Thoracic aorta (tissue), 2 donors: ENCODE measurements around the gene EEFSEC. TPM values are rescaled to one million over a fixed set of nuclear protein-coding genes. Genes with fewer than 3 reads are reported as not detected.

Experiments used
- ATAC-seq: fragments of 150-250 bp; one replicate; pipeline ENCODE4 v1.8.0; 2017; ENCODE audit warnings: low read depth; ENCODE audit not compliant: insufficient number of reproducible peaks, low FRiP score
- DNase-seq: peaks from one replicate; pipeline ENCODE4 v3.0.0-alpha.2; 2020; ENCODE audit warnings: low spot score
- H3K27ac ChIP-seq, 2 donors: fragments of 200-600 bp; sonication (generic); 1 replicate in 1 of 2; 2 replicates in 1 of 2; pipeline ENCODE4 v1.5.1; 2016; ENCODE audit warnings: mild to moderate bottlenecking in 2 of 2, moderate library complexity in 2 of 2
- H3K27me3 ChIP-seq: fragments of 200-600 bp; sonication (generic); replicated peaks from 2 replicates; pipeline ENCODE4 v1.6.0; 2016; ENCODE audit warnings: mild to moderate bottlenecking; ENCODE audit not compliant: insufficient read depth
- H3K36me3 ChIP-seq: fragments of 200-600 bp; sonication (generic); one replicate; pipeline ENCODE4 v1.5.1; 2016
- H3K4me1 ChIP-seq, 2 donors: fragments of 200-600 bp; sonication (generic); 1 replicate in 1 of 2; 2 replicates in 1 of 2; pipeline versions ENCODE4 v1.5.1 to v1.6.0; 2016; ENCODE audit warnings: low read depth in 2 of 2, mild to moderate bottlenecking in 1 of 2; ENCODE audit not compliant: control insufficient read depth in 1 of 2
- H3K4me3 ChIP-seq: fragments of 200-600 bp; sonication (generic); 2 replicates; pipeline ENCODE4 v1.5.1; 2016; ENCODE audit warnings: mild to moderate bottlenecking
- H3K9me3 ChIP-seq: fragments of 200-600 bp; sonication (generic); 2 replicates; pipeline ENCODE4 v1.5.1; 2016
- total RNA-seq, 2 donors: library from RNA; depleted of rRNA; stranded (reverse); fragments of >200 nt; gene quantifications; one replicate each; pipeline versions ENCODE4 v1.1.0 to v1.2.3, GENCODE V29; 2016
- TF ChIP-seq, protein P1 (sequence below): fragments of 200-600 bp; sonication (generic); IDR thresholded peaks from one replicate; pipeline ENCODE4 v1.5.1; 2019; ENCODE audit warnings: antibody characterized with exemption

The EEFSEC gene
- total RNA-seq, 2 donors from 2014 or later, result 16.1 to 17.5 TPM

DNA sequence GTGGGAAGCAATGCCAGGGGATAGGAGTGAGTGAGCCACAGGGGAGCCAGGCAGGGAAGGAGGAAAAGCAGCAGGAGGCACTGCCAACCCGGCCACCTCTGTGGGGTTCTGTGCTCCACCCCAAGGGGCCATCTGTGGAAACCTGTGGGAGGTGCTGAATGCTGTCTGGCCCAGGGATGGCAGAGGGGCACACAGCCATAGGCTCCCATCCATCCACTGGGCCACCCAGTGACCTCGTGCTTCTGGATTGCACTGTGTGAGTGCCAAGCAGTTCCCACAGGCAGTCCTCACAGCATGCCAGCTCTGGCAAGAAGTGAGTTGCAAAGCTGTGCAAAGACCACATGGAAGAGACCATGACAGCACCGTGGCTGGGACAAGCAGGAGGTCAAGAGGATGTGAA is 285.9 kb downstream of the EEFSEC start:
- DNase-seq, result no peak
- H3K9me3 ChIP-seq, result no peaks in the 10 kb centered on the region
- no peak overlapping the region for H3K27ac ChIP-seq
- H3K4me1 ChIP-seq, result no peaks in the 10 kb centered on the region
- no peaks in the 10 kb centered on the region for H3K36me3 ChIP-seq
- ATAC-seq, result no peak
- H3K27me3 ChIP-seq, result no peaks in the 10 kb centered on the region
- H3K4me3 ChIP-seq, result no peak overlapping the region
- TF ChIP-seq, protein P1, sequence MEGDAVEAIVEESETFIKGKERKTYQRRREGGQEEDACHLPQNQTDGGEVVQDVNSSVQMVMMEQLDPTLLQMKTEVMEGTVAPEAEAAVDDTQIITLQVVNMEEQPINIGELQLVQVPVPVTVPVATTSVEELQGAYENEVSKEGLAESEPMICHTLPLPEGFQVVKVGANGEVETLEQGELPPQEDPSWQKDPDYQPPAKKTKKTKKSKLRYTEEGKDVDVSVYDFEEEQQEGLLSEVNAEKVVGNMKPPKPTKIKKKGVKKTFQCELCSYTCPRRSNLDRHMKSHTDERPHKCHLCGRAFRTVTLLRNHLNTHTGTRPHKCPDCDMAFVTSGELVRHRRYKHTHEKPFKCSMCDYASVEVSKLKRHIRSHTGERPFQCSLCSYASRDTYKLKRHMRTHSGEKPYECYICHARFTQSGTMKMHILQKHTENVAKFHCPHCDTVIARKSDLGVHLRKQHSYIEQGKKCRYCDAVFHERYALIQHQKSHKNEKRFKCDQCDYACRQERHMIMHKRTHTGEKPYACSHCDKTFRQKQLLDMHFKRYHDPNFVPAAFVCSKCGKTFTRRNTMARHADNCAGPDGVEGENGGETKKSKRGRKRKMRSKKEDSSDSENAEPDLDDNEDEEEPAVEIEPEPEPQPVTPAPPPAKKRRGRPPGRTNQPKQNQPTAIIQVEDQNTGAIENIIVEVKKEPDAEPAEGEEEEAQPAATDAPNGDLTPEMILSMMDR, result no peak

DNA sequence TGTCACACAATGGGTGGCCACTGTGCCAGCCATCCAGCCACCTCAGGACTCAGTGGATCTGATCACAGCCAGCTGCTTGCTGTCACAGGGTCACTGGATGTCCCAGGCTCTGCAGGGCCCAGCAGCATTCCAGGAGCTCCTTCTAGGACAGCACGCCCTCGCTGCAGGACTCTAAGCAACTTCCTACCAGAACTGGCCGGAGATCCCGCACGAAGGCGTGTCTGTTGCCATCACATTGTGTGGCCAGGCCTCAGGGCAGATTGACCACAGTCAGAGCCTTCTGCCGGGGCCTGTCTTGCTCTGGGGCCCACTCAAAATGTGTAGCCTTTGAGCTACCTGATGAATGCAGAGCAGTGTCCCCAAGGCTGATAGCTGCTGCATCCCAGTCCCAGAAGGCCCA is 288.8 kb downstream of the EEFSEC start:
- no peak for ATAC-seq
- no peak overlapping the region for H3K4me3 ChIP-seq
- TF ChIP-seq, protein P1, result no peak
- no peaks in the 10 kb centered on the region for H3K4me1 ChIP-seq
- H3K36me3 ChIP-seq, result no peaks in the 10 kb centered on the region
- no peak overlapping the region for H3K27ac ChIP-seq
- no peaks in the 10 kb centered on the region for H3K9me3 ChIP-seq
- no peak for DNase-seq
- H3K27me3 ChIP-seq, result no peaks in the 10 kb centered on the region

DNA sequence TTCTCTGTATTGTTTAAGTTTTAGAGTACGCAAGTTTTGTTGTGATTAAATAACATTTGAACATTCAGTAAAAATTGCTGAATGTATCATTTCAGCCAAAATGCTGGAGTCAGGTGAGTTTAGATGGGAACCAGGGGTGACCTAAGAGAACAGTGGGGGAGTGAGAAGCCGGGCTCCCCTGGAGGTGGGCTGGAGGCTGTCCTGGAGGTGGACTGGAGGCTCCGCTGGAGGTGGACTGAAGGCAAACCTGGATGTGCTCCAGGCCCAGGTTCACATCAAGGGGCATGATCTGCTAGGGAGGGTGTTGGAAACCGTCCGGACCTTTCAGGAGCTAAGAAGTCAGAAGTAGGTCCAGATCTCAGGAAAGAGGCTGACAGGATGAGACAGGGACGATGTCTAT is 289.7 kb downstream of the EEFSEC start:
- Histone ChIP-seq H3K36me3 (no peaks in the 10 kb centered on the region), H3K27ac (no peak overlapping the region), H3K4me3 (no peak overlapping the region), H3K9me3 (no peaks in the 10 kb centered on the region), H3K27me3 (no peaks in the 10 kb centered on the region), H3K4me1 (no peaks in the 10 kb centered on the region)
- no peak for DNase-seq
- ATAC-seq, result no peak
- TF ChIP-seq, protein P1, result no peak

DNA sequence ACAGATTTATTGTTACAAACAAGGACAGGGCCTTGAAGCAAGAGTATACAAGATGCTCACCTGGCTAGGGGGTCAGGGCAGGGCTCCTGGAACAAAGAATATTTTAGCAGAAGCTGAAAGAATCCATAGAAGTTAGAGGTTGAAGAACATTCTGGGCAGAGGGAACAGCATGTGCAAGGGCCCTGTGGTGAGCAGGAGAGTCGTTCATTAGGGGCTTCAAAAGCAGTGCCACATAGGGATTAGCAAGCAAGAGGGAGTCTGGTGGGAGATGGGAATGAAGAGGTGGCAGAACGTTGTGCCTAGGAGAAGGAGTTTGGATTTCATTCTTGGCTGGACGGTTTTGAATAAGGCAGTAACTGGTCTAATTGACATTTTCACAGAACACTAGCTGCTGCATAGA is 290.5 kb downstream of the EEFSEC start:
- no peak overlapping the region for H3K4me3 ChIP-seq
- TF ChIP-seq, protein P1, result no peak
- ATAC-seq (no peak), DNase-seq (no peak)
- no peak overlapping the region for H3K27ac ChIP-seq
- H3K4me1 ChIP-seq, result no peaks in the 10 kb centered on the region
- H3K27me3 ChIP-seq, result no peaks in the 10 kb centered on the region
- H3K36me3 ChIP-seq, result no peaks in the 10 kb centered on the region
- H3K9me3 ChIP-seq, result no peaks in the 10 kb centered on the region

DNA sequence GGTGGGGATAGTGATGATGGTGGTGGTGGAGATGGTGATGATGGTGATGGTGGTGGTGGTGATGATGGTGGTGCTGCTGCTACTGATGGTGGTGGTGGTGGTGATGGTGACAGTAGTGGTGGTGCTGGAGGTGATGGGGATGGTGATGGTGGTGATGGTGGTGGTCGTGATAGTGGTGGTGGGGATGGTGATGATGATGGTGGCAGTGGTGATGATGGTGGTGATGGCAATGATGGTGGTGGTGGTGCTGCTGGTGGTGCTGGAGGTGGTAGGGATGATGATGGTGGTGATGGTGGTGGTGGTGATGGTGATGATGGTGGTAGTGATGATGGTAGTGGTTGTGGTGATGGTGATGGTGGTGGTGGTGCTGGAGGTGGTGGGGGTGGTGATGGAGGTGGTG is 292.1 kb downstream of the EEFSEC start:
- no peaks in the 10 kb centered on the region for H3K27me3 ChIP-seq
- H3K36me3 ChIP-seq, result no peaks in the 10 kb centered on the region
- H3K9me3 ChIP-seq, result no peaks in the 10 kb centered on the region
- no peak overlapping the region for H3K27ac ChIP-seq
- DNase-seq, result no peak
- TF ChIP-seq, protein P1, result no peak
- no peak for ATAC-seq
- no peaks in the 10 kb centered on the region for H3K4me1 ChIP-seq
- no peak overlapping the region for H3K4me3 ChIP-seq
